Measurements from ENCODE around the gene TTC7B.

Gene TTC7B

DNA sequence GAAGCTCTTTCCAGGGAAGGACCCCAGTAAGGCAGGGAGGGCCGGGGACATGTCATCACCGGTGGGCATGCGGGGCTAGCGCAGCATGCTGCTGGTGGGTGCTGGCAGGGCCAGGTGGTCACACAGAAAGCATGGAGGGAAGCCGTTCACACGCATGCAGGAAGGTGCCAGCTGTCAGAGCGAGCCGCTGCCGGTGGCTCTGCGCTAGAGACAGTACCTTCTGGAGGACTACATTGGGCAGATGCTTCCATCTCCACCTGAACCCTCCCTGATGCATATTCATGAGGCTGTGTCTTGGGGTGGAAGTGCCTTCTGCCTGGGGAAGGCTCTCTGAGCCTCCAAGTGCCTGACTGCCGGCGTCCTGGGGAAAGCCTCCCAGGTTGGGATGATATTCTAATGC, 215.6 kb downstream of the TTC7B start:
- no peak for DNase-seq (ENCODE audit: low read depth)
- no peak overlapping the region for H3K4me3 ChIP-seq (ENCODE audit: low read depth, low read length)
- TF ChIP-seq POLR2A (IDR thresholded peaks at IDR 0.05; ENCODE audit: extremely low read depth, insufficient read length) (no peak), MYC (IDR thresholded peaks at IDR 0.05; ENCODE audit: low read depth, low read length) (no peak), CTCF (IDR thresholded peaks at IDR 0.05; ENCODE audit: low read depth, low read length) (no peak)

DNA sequence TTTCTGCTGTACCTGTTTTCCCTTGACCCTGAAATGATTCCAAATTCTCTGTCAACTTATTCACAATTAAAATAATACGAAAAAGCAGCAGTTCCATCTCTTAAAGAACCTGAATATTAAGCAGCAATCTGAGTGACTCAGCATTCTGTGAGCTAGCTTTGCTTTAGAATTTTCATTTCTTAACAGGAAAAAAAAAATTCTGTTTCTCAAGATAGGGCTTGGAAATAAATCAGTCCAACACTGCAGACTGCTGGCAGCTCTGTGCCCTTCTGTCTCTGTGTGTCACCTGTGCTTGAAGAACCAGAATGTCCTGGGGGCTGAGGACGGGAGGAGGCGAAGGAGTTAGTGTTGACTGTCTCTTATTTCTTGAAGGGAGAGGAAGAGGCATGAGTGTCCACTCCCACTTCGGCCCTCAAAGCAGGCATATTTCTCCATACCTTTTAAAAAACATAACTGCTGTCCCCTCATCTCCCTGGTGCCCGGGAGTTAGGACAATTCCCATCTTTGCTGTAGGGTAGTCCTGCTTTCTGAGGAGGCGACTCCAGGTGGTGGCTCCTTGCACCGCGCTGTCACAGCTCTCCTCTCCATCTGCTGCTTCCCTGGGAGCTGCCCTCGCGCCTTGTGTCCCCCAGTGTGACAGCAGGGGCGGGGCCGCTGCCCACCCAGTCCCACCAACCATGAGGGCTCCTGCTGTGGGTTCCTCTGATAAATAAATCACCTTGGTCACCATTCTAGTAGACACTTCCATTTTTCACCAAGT, 216.3 kb downstream of the TTC7B start:
- no peak overlapping the region for H3K4me3 ChIP-seq (ENCODE audit: low read depth, low read length)
- TF ChIP-seq MAX (IDR thresholded peaks at IDR 0.05; ENCODE audit: low read depth, low read length), result no peak
- no peak for DNase-seq (ENCODE audit: low read depth)

DNA sequence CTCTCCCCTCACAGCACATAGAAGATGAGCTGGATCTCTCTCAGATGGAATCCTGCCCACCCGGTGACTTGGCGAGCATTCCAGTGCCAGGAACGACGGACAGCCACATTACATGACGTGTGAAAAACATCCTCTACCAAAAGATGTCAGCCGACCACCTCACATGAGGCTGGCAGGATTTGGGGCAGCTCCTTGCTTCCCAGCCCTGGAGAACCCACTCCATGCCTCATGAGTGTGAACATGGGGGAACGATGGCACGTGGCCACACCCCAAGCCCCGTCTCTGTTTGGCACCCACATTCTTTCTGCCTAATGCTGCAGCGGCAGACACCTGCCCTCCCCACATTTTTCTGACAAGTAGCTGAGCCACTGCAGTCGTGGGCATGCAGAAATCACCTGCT, 216.9 kb downstream of the TTC7B start:
- no peak for TF ChIP-seq MAX (IDR thresholded peaks at IDR 0.05; ENCODE audit: low read depth, low read length)
- no peak for TF ChIP-seq POLR2A (IDR thresholded peaks at IDR 0.05; ENCODE audit: extremely low read depth, insufficient read length)
- TF ChIP-seq MYC (IDR thresholded peaks at IDR 0.05; ENCODE audit: low read depth, low read length), result no peak
- TF ChIP-seq CTCF (IDR thresholded peaks at IDR 0.05; ENCODE audit: low read depth, low read length), result no peak
- no peak for DNase-seq (ENCODE audit: low read depth)
- H3K4me3 ChIP-seq (ENCODE audit: low read depth, low read length), result no peak overlapping the region

DNA sequence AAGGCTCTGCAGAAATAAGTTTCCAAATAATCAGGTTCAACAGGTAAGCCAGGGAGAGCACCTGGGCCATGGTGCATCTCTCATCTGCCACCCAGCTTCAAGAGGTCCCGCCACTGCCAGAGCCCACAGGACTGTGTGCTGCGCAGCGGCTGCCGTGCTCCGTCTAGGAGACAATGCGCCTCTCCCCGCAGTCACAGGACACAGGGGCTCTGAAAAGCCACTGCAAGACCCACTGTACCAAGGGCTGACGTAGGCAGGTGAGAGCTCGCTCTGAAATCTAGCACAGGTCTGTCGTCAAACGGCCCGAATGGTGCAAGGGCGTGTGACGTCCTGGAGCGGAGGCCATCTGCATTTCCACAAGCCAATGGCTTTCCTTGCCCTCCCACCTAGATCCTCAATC, 218.3 kb downstream of the TTC7B start:
- TF ChIP-seq MAX (IDR thresholded peaks at IDR 0.05; ENCODE audit: low read depth, low read length), result no peak
- no peak for TF ChIP-seq POLR2A (IDR thresholded peaks at IDR 0.05; ENCODE audit: extremely low read depth, insufficient read length)
- TF ChIP-seq CTCF (IDR thresholded peaks at IDR 0.05; ENCODE audit: low read depth, low read length), result no peak
- TF ChIP-seq MYC (IDR thresholded peaks at IDR 0.05; ENCODE audit: low read depth, low read length), result no peak
- DNase-seq (ENCODE audit: low read depth), result no peak
- H3K4me3 ChIP-seq (ENCODE audit: low read depth, low read length), result no peak overlapping the region

- no peak overlapping the region for H3K4me3 ChIP-seq (ENCODE audit: low read depth, low read length)
- TF ChIP-seq MAX (IDR thresholded peaks at IDR 0.05; ENCODE audit: low read depth, low read length) (no peak), MYC (IDR thresholded peaks at IDR 0.05; ENCODE audit: low read depth, low read length) (no peak), POLR2A (IDR thresholded peaks at IDR 0.05; ENCODE audit: extremely low read depth, insufficient read length) (no peak), CTCF (IDR thresholded peaks at IDR 0.05; ENCODE audit: low read depth, low read length) (no peak)
Observed at GRCh38 chr14:90596733-90597132, 219.5 kb downstream of the TTC7B start.

GRCh38 chr14:90593254-90594040, 222.8 kb downstream of the TTC7B start:
- TF ChIP-seq MYC (IDR thresholded peaks at IDR 0.05; ENCODE audit: low read depth, low read length) (no peak), MAX (IDR thresholded peaks at IDR 0.05; ENCODE audit: low read depth, low read length) (no peak), POLR2A (IDR thresholded peaks at IDR 0.05; ENCODE audit: extremely low read depth, insufficient read length) (no peak), CTCF (IDR thresholded peaks at IDR 0.05; ENCODE audit: low read depth, low read length) (no peak)
- no peak for DNase-seq (ENCODE audit: low read depth)

More at GRCh38 chr14:90596733-90597132, 219.5 kb downstream of the TTC7B start:
- no peak for DNase-seq (ENCODE audit: low read depth)

More at GRCh38 chr14:90593254-90594040, 222.8 kb downstream of the TTC7B start:
- no peak overlapping the region for H3K4me3 ChIP-seq (ENCODE audit: low read depth, low read length)

Data from NB4 (cell line).